Transverse colon (tissue), 4 donors: ENCODE measurements around the gene BDKRB2. TPM values are rescaled to one million over a fixed set of nuclear protein-coding genes. Genes with fewer than 3 reads are reported as not detected.

Experiments used
- DNase-seq: peaks from one replicate; pipeline ENCODE4 v3.0.0-alpha.2; 2019
- H3K27ac ChIP-seq, 4 donors: fragments of 200-600 bp; sonication (generic); 2 replicates each; pipeline ENCODE4 v1.5.1; 2016 to 2018; ENCODE audit warnings: inconsistent platforms in 4 of 4
- H3K27me3 ChIP-seq: fragments of 200-600 bp; sonication (generic); 2 replicates; pipeline ENCODE4 v1.5.1; 2017; ENCODE audit warnings: inconsistent platforms
- H3K36me3 ChIP-seq, 4 donors: fragments of 200-600 bp; sonication (generic); 2 replicates each; pipeline ENCODE4 v1.5.1; 2017 to 2019; ENCODE audit warnings: inconsistent platforms in 4 of 4
- H3K4me1 ChIP-seq, 4 donors: fragments of 200-600 bp; sonication (generic); 2 replicates each; pipeline ENCODE4 v1.5.1; 2017 to 2020; ENCODE audit warnings: inconsistent platforms in 4 of 4
- H3K4me3 ChIP-seq, 4 donors: fragments of 200-600 bp; sonication (generic); 1 replicate in 1 of 4; 2 replicates in 3 of 4; pipeline versions ENCODE4 v1.5.1 to v1.6.1; 2017 to 2019; ENCODE audit warnings: inconsistent platforms in 4 of 4
- H3K9me3 ChIP-seq, 2 donors: fragments of 200-600 bp; sonication (generic); 2 replicates each; pipeline ENCODE4 v1.5.1; 2017 to 2019; ENCODE audit warnings: inconsistent platforms in 2 of 2
- EP300 ChIP-seq: sonication (generic); formaldehyde crosslinking; IDR thresholded peaks from one replicate; pipeline ENCODE4 v1.6.1; 2017; ENCODE audit warnings: antibody characterized with exemption, low read depth
- POLR2A ChIP-seq: fragments of 450-650 bp; IDR thresholded peaks from one replicate; pipeline ENCODE4 v1.6.1; 2016; ENCODE audit warnings: antibody characterized with exemption, mild to moderate bottlenecking, moderate library complexity
- POLR2AphosphoS5 ChIP-seq, 3 donors: sonication (generic); formaldehyde crosslinking; IDR thresholded peaks; one replicate each; pipeline ENCODE4 v1.6.1; 2016; ENCODE audit warnings: antibody characterized with exemption in 3 of 3
- WGBS, 2 donors: methylation state at CpG; one replicate each; pipeline ENCODE4 v1.1.5; 2018; ENCODE audit warnings: low coverage in 1 of 2; 5-methylcytosine and 5-hydroxymethylcytosine counted together
- in situ Hi-C, 4 donors: fragments of 200-750 bp; cut with MboI; loops; one replicate each; pipeline versions ENCODE4 v1.15.0 to v1.15.1; 2017; ENCODE audit warnings: low sequenced_read_pairs in 3 of 4, low pct_ligation_motif_present in 1 of 4, low pct_unique_long_range_greater_than_20kb in 1 of 4
- intact Hi-C: fragments of 100-400 bp; cut with DNase I; formaldehyde crosslinking; loops from one replicate; pipeline ENCODE4 v1.15.1; 2023; ENCODE audit warnings: low total_unique reads
- total RNA-seq, 4 donors: library from RNA; depleted of rRNA; stranded (reverse); fragments of >200 nt; gene quantifications; one replicate each; pipeline ENCODE4 v1.1.0, GENCODE V29; 2016
- TF ChIP-seq, protein P1 (sequence below), 5 experiments: fragments of 200-600 bp in 3 of 5; fragments of 450-650 bp in 2 of 5; sonication (generic) in 3 of 5; IDR thresholded peaks; 1 replicate in 2 of 5; 2 replicates in 3 of 5; pipeline ENCODE4 v1.5.1; 2016 to 2017; ENCODE audit warnings: antibody characterized with exemption in 5 of 5, inconsistent platforms in 3 of 5, mild to moderate bottlenecking in 2 of 5, moderate library complexity in 1 of 5

The BDKRB2 gene
- total RNA-seq, 4 donors from 2014 or later, result 2.6 to 19.8 (median 17.4) TPM

- in situ Hi-C loops, result no loop called here
- Histone ChIP-seq H3K4me3 (no peak overlapping the region), H3K27me3 (no peaks in the 10 kb centered on the region), H3K36me3 (no peaks in the 10 kb centered on the region), H3K4me1 (peaks cover 8 to 42% (median 29%) of the 10 kb centered on the region in 4 donors), H3K9me3 (no peaks in the 10 kb centered on the region), H3K27ac (no peak overlapping the region)
- intact Hi-C loops, result loop anchor here (10.0 kb wide), 1 partner anchor 98 kb away; no protein-coding TSS in a partner anchor
- 87 to 100% methylated on average over 1 to 3 of the region's 3 CpGs for WGBS, 2 donors
- no peak for DNase-seq
- TF ChIP-seq POLR2AphosphoS5 (IDR thresholded peaks at IDR 0.05) (no peak), EP300 (no peak), POLR2A (no peak)
- TF ChIP-seq, protein P1, sequence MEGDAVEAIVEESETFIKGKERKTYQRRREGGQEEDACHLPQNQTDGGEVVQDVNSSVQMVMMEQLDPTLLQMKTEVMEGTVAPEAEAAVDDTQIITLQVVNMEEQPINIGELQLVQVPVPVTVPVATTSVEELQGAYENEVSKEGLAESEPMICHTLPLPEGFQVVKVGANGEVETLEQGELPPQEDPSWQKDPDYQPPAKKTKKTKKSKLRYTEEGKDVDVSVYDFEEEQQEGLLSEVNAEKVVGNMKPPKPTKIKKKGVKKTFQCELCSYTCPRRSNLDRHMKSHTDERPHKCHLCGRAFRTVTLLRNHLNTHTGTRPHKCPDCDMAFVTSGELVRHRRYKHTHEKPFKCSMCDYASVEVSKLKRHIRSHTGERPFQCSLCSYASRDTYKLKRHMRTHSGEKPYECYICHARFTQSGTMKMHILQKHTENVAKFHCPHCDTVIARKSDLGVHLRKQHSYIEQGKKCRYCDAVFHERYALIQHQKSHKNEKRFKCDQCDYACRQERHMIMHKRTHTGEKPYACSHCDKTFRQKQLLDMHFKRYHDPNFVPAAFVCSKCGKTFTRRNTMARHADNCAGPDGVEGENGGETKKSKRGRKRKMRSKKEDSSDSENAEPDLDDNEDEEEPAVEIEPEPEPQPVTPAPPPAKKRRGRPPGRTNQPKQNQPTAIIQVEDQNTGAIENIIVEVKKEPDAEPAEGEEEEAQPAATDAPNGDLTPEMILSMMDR (IDR thresholded peaks at IDR 0.05), result no peak
Observed at GRCh38 chr14:96203116-96203515, 1.5 kb upstream of the BDKRB2 start.

DNA sequence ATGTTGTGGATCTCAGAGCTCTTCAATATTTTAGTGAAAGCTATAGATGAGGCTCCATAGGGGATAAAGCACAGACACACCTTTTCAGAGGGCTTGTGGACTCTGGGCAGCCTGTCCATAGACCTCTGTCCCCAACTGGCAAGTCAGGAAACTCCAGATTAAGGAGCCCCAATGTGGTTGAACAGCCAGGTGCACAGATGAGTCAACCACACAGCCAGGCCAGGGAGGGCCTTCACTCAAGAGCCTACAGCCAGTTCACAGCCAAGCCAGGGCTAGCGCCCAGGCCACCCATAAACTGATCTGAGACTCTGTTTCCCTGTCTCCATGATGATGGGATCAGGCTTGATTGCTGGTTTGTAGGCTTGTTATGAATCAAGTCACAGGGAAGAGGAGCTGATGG is 1.0 kb upstream of the BDKRB2 start:
- no peak for TF ChIP-seq POLR2A
- TF ChIP-seq EP300, result no peak
- TF ChIP-seq, protein P1 (IDR thresholded peaks at IDR 0.05), result no peak
- no peak for TF ChIP-seq POLR2AphosphoS5 (IDR thresholded peaks at IDR 0.05)
- intact Hi-C loops, result loop anchor here (10.0 kb wide), 1 partner anchor 99 kb away; no protein-coding TSS in a partner anchor

DNA sequence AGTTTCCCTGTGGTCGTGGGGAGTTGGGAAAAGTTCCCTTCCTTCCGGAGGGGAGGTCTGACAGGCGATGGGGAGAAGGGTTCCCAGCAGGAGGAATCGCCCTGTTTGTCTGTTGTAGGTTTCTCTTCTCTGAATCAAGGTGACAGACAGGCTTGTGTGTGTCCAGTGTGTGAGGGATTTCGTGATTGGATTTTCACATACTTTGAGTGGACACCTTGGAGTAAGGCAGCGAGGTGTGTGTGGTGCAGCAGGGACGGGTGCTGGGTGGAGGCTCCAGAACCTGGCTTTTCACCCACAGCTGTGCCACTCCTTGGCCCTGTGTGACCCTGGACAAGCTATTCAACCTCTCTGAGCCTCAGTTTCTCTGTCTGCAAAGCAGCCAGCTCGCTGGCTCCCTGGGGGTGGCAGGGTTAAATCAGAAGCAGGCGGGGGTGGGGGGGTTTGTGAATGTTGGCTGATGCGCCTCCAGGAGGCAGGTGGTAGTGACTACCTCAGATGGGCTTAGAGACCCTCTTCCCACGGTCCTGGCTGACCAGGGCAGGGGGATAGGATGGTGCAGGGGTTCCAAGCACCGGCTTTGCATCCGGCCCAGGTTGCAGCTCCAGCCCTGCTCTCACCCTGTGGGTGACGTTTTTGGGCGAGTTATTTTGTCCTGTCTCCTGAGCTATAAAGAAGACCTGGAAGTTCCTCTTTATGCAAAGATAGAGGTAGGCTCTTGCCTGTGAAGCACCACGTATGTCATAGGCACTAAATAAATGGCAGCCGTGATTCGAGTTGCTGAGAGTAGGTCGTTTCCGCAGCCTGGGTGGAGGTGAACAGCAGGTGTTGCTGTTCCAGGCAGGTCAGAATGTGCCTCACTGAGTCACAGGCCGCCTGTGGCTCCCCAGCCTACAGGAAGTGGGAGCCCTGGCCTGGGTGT is 679 bp downstream of the BDKRB2 start:
- H3K36me3 ChIP-seq, result no peaks in the 10 kb centered on the region
- intact Hi-C loops, result loop anchor here (10.0 kb wide), 1 partner anchor 101 kb away; no protein-coding TSS in a partner anchor
- peak overlapping the region; percentile 69 to 84 (median 80) for H3K27ac ChIP-seq
- no peaks in the 10 kb centered on the region for H3K27me3 ChIP-seq
- no peak for DNase-seq
- peak overlapping the region; percentile 25 to 51 (median 36) for H3K4me3 ChIP-seq
- H3K4me1 ChIP-seq, result peaks cover 8 to 35% (median 28%) of the 10 kb centered on the region in 4 donors
- WGBS, 2 donors, result 29% methylated on average over 21 of the region's 21 CpGs; no CpG with 5 or more reads in 1 of the 2 donors
- TF ChIP-seq, protein P1 (IDR thresholded peaks at IDR 0.05), result no peak
- TF ChIP-seq EP300 (no peak), POLR2A (no peak), POLR2AphosphoS5 (IDR thresholded peaks at IDR 0.05) (peak in 1 of 3 donors; percentile 11)
- H3K9me3 ChIP-seq, result no peaks in the 10 kb centered on the region
- in situ Hi-C loops, result no loop called here

More for the DNA sequence above, 1.0 kb upstream of the BDKRB2 start:
- WGBS, 2 donors, result 60% methylated on average over 1 of the region's 1 CpG; no CpG with 5 or more reads in 1 of the 2 donors
- no peaks in the 10 kb centered on the region for H3K27me3 ChIP-seq
- H3K9me3 ChIP-seq, result no peaks in the 10 kb centered on the region
- no peak for DNase-seq
- in situ Hi-C loops, result no loop called here
- peak overlapping the region in 1 of 4 donors; percentile 51 for H3K4me3 ChIP-seq
- H3K36me3 ChIP-seq, result no peaks in the 10 kb centered on the region
- peak overlapping the region; percentile 69 to 84 (median 80) for H3K27ac ChIP-seq
- peaks cover 8 to 37% (median 29%) of the 10 kb centered on the region in 4 donors for H3K4me1 ChIP-seq

DNA sequence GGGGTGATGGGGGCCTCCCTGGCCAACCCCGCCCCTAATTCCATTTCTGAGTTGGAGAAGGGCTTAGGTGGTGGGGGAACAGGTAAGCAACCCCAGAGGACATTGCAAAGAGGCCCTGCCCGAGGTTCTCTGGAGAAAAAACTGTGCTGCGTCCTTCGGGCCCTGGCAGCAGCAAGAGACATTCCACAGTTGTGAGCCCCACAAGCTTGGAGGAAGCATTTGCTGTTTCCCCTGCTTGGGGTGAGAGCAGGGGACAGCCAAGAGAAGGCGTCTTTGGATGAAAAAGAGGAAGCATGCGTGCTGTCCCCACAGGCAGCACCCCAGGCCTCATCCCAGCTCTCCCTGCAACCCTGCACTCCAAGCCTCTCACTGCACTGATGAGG is 1.3 kb downstream of the BDKRB2 start:
- H3K9me3 ChIP-seq, result no peaks in the 10 kb centered on the region
- H3K27me3 ChIP-seq, result no peaks in the 10 kb centered on the region
- peak overlapping the region; percentile 69 to 84 (median 80) for H3K27ac ChIP-seq
- peaks cover 8 to 35% (median 28%) of the 10 kb centered on the region in 4 donors for H3K4me1 ChIP-seq
- intact Hi-C loops (loop anchor here (10.0 kb wide), 1 partner anchor 101 kb away; no protein-coding TSS in a partner anchor), in situ Hi-C loops (no loop called here)
- WGBS, 2 donors, result 31% methylated on average over 6 of the region's 6 CpGs; no CpG with 5 or more reads in 1 of the 2 donors
- TF ChIP-seq EP300, result no peak
- TF ChIP-seq, protein P1 (IDR thresholded peaks at IDR 0.05), result no peak
- no peak for TF ChIP-seq POLR2AphosphoS5 (IDR thresholded peaks at IDR 0.05)
- TF ChIP-seq POLR2A, result no peak
- no peak for DNase-seq
- peak overlapping the region in 3 of 4 donors; percentile 34 to 51 (median 38) for H3K4me3 ChIP-seq
- H3K36me3 ChIP-seq, result no peaks in the 10 kb centered on the region
